Measurements from ENCODE around the gene ITPR1. TPM values are rescaled to one million over a fixed set of nuclear protein-coding genes. Genes with fewer than 3 reads are reported as not detected.

Gene ITPR1
- polyA plus RNA-seq, 1 of the 3 experiments (the other 2 are of a cell fraction) = 5.9 TPM

DNA sequence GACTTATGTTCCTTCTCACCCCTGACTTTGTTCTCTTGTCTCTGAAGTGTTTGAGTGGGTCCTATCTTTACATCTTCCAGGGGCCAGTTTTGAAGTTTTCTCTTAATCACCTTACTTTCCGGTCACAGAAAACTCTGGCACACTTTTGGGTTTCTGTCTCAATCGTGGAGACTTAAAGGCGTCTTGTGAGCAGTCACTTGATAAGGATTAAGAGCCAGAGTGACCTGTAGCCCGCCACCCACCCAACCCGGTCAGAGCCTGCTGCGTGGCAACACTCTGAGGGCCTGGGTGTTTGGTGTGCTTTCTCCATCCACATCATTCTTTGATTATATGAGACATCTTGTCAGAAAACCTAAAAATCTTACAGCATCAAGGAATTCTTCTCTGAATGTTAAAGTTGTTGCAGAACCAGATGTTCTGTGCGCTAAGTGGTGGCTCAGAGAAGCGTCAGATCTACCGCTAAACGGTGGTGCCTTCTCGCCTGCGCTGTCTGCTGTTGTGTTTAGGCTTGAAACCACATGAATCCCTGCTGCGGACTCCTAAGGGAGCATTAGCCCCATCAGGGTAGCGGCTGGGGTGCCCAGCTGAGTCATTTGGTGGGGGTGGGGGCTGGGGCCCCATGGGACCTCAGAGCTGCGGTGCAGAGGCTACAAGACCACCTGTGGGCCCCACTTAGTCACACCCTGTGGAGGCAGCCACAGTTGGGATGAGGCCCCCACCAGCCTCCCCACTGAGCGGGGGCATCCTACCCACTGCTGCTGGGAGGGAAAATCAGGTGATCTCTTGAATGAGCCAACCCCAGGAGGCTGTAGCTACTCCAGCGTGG lies 327.4 kb downstream of the ITPR1 start:
- Histone ChIP-seq H3K36me3 (replicated peaks in 1 of 2; ENCODE audit: control insufficient read depth in 1 of 2, insufficient read depth in 2 of 2, low read length in 1 of 2) (peaks cover 3 to 23% of the 10 kb centered on the region in 2 experiments), H3K4me1 (ENCODE audit: control insufficient read depth in 1 of 2, insufficient read depth in 2 of 2, low read depth in 1 of 2, low read length in 1 of 2) (peaks cover 5 to 40% of the 10 kb centered on the region in 2 experiments; a peak in 2 of 4 replicates), H4K20me1 (ENCODE audit: insufficient read depth) (no peaks in the 10 kb centered on the region), H3K27me3 (ENCODE audit: insufficient read depth) (no peaks in the 10 kb centered on the region), H3K27ac (ENCODE audit: low read depth in 2 of 2, low read length in 1 of 2) (no peak overlapping the region; a peak in 1 of 4 replicates), H3K4me3 (ENCODE audit: low read depth in 2 of 2, low read length in 1 of 2) (no peak overlapping the region), H3K9me3 (no peaks in the 10 kb centered on the region), H3F3A (replicated peaks; ENCODE audit: insufficient read depth) (peaks cover 6% of the 10 kb centered on the region), H3K9me2 (no peaks in the 10 kb centered on the region), H3K9ac (no peak overlapping the region), H3K79me2 (ENCODE audit: insufficient read depth) (no peaks in the 10 kb centered on the region), H3K4me2 (no peak overlapping the region), H2AFZ (ENCODE audit: low read depth) (no peak overlapping the region)
- POLR2A ChIA-PET = no interaction called here
- 91% methylated on average over 14 of the region's 17 CpGs for WGBS (ENCODE audit: low lambda C conversion rate)
- CTCF ChIA-PET = interaction anchor here (1.1 kb wide), 1 partner anchor 109 kb away, joined by 3 read pairs; no protein-coding TSS in a partner anchor
- DNase-seq = no peak
- TF ChIP-seq NRF1 (IDR thresholded peaks at IDR 0.05; ENCODE audit: low read depth, low read length) (no peak), FOXJ3 (CRISPR knock-in tag; IDR thresholded peaks at IDR 0.05) (no peak), CHD2 (IDR thresholded peaks at IDR 0.05; ENCODE audit: low read length, partially characterized antibody) (no peak), JUND (IDR thresholded peaks at IDR 0.05) (no peak), ELF1 (IDR thresholded peaks at IDR 0.05) (no peak), MEF2A (IDR thresholded peaks at IDR 0.05; ENCODE audit: borderline replicate concordance, low read depth) (no peak), GABPA (IDR thresholded peaks at IDR 0.05; ENCODE audit: low read depth) (no peak)

GRCh38 chr3:4821338-4821737 lies 328.2 kb downstream of the ITPR1 start:
- Histone ChIP-seq H3K27me3 (ENCODE audit: insufficient read depth) (no peaks in the 10 kb centered on the region), H3K4me3 (ENCODE audit: low read depth in 2 of 2, low read length in 1 of 2) (no peak overlapping the region), H3F3A (replicated peaks; ENCODE audit: insufficient read depth) (peaks cover 6% of the 10 kb centered on the region), H2AFZ (ENCODE audit: low read depth) (no peak overlapping the region), H3K79me2 (ENCODE audit: insufficient read depth) (no peaks in the 10 kb centered on the region), H3K27ac (ENCODE audit: low read depth in 2 of 2, low read length in 1 of 2) (no peak overlapping the region; a peak in 1 of 4 replicates), H4K20me1 (ENCODE audit: insufficient read depth) (no peaks in the 10 kb centered on the region), H3K36me3 (replicated peaks in 1 of 2; ENCODE audit: control insufficient read depth in 1 of 2, insufficient read depth in 2 of 2, low read length in 1 of 2) (peaks cover 3 to 22% of the 10 kb centered on the region in 2 experiments), H3K4me1 (ENCODE audit: control insufficient read depth in 1 of 2, insufficient read depth in 2 of 2, low read depth in 1 of 2, low read length in 1 of 2) (peaks cover 6 to 48% of the 10 kb centered on the region in 2 experiments; a peak in 2 of 4 replicates), H3K9ac (no peak overlapping the region), H3K4me2 (no peak overlapping the region), H3K9me3 (no peaks in the 10 kb centered on the region), H3K9me2 (no peaks in the 10 kb centered on the region)
- ChIA-PET CTCF (interaction anchor here (1.1 to 1.4 kb wide), 2 partner anchors 110 to 159 kb away, joined by 3 to 4 read pairs; no protein-coding TSS in a partner anchor), POLR2A (no interaction called here)
- no peak for DNase-seq
- TF ChIP-seq RXRA (IDR thresholded peaks at IDR 0.05; ENCODE audit: borderline replicate concordance, low read depth) = no peak
- TF ChIP-seq YY1 (IDR thresholded peaks at IDR 0.05; ENCODE audit: low read depth) = no peak
- WGBS (ENCODE audit: low lambda C conversion rate) = no CpG with 5 or more reads among the region's 2 CpGs

DNA sequence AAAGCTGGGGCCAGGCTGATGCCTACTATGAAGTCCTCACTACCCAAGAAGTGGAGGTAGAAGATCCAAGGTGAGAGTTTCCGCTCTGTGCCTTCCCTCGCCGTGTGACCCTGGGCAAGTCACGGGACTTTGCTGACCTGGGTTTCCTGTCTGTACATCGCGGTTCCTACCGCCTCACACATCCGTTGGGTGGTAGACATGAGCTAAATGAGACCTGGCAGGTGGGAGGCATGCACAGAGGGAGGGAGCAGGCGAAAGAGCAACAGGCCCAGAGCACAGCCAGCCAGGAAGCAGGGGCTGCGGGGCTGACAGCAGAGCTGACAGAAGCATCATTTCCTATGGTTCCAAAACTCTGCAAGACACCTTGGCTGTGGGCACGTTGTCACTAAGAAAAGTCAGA lies 328.8 kb downstream of the ITPR1 start:
- WGBS (ENCODE audit: low lambda C conversion rate) = 92% methylated on average over 11 of the region's 11 CpGs
- Histone ChIP-seq H3K4me1 (ENCODE audit: control insufficient read depth in 1 of 2, insufficient read depth in 2 of 2, low read depth in 1 of 2, low read length in 1 of 2) (peaks cover 6 to 54% of the 10 kb centered on the region in 2 experiments; a peak in 2 of 4 replicates), H2AFZ (ENCODE audit: low read depth) (no peak overlapping the region), H3K79me2 (ENCODE audit: insufficient read depth) (no peaks in the 10 kb centered on the region), H3K27me3 (ENCODE audit: insufficient read depth) (no peaks in the 10 kb centered on the region), H3K9me3 (no peaks in the 10 kb centered on the region), H3K4me2 (no peak overlapping the region), H3F3A (replicated peaks; ENCODE audit: insufficient read depth) (peaks cover 6% of the 10 kb centered on the region), H3K36me3 (replicated peaks in 1 of 2; ENCODE audit: control insufficient read depth in 1 of 2, insufficient read depth in 2 of 2, low read length in 1 of 2) (peaks cover 3 to 22% of the 10 kb centered on the region in 2 experiments), H3K4me3 (ENCODE audit: low read depth in 2 of 2, low read length in 1 of 2) (no peak overlapping the region), H3K9me2 (no peaks in the 10 kb centered on the region), H4K20me1 (ENCODE audit: insufficient read depth) (no peaks in the 10 kb centered on the region), H3K27ac (ENCODE audit: low read depth in 2 of 2, low read length in 1 of 2) (no peak overlapping the region), H3K9ac (no peak overlapping the region)
- POLR2A ChIA-PET = no interaction called here
- no peak for DNase-seq
- CTCF ChIA-PET = interaction anchor here (1.4 kb wide), 1 partner anchor 158 kb away, joined by 4 read pairs; no protein-coding TSS in a partner anchor
- TF ChIP-seq GABPA (IDR thresholded peaks at IDR 0.05; ENCODE audit: low read depth) (no peak), TAF1 (IDR thresholded peaks at IDR 0.05; ENCODE audit: borderline replicate concordance, low read depth, low read length) (no peak), MXI1 (IDR thresholded peaks at IDR 0.05; ENCODE audit: low read depth, low read length) (no peak), RCOR1 (IDR thresholded peaks at IDR 0.05; ENCODE audit: low read length) (no peak), GATA2 (CRISPR knock-in tag; IDR thresholded peaks at IDR 0.05) (no peak), SMC3 (IDR thresholded peaks at IDR 0.05; ENCODE audit: low read depth, low read length) (no peak), MAX (IDR thresholded peaks at IDR 0.05; ENCODE audit: low read depth) (no peak), FOXJ3 (CRISPR knock-in tag; IDR thresholded peaks at IDR 0.05) (no peak), RFX5 (IDR thresholded peaks at IDR 0.05; ENCODE audit: low read length) (no peak), RAD21 (IDR thresholded peaks at IDR 0.05; ENCODE audit: low read length) (no peak), FOSL2 (IDR thresholded peaks at IDR 0.05; ENCODE audit: borderline replicate concordance, low read depth) (no peak)
- TF ChIP-seq, protein P1, sequence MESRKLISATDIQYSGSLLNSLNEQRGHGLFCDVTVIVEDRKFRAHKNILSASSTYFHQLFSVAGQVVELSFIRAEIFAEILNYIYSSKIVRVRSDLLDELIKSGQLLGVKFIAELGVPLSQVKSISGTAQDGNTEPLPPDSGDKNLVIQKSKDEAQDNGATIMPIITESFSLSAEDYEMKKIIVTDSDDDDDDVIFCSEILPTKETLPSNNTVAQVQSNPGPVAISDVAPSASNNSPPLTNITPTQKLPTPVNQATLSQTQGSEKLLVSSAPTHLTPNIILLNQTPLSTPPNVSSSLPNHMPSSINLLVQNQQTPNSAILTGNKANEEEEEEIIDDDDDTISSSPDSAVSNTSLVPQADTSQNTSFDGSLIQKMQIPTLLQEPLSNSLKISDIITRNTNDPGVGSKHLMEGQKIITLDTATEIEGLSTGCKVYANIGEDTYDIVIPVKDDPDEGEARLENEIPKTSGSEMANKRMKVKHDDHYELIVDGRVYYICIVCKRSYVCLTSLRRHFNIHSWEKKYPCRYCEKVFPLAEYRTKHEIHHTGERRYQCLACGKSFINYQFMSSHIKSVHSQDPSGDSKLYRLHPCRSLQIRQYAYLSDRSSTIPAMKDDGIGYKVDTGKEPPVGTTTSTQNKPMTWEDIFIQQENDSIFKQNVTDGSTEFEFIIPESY (IDR thresholded peaks at IDR 0.05; ENCODE audit: borderline replicate concordance, low read depth) = no peak
- TF ChIP-seq, protein P2, sequence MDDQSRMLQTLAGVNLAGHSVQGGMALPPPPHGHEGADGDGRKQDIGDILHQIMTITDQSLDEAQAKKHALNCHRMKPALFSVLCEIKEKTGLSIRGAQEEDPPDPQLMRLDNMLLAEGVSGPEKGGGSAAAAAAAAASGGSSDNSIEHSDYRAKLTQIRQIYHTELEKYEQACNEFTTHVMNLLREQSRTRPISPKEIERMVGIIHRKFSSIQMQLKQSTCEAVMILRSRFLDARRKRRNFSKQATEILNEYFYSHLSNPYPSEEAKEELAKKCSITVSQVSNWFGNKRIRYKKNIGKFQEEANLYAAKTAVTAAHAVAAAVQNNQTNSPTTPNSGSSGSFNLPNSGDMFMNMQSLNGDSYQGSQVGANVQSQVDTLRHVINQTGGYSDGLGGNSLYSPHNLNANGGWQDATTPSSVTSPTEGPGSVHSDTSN (IDR thresholded peaks at IDR 0.05) = no peak

All from SK-N-SH (cell line).